ENCODE data around the gene DDX59.

DDX59 gene

DNA sequence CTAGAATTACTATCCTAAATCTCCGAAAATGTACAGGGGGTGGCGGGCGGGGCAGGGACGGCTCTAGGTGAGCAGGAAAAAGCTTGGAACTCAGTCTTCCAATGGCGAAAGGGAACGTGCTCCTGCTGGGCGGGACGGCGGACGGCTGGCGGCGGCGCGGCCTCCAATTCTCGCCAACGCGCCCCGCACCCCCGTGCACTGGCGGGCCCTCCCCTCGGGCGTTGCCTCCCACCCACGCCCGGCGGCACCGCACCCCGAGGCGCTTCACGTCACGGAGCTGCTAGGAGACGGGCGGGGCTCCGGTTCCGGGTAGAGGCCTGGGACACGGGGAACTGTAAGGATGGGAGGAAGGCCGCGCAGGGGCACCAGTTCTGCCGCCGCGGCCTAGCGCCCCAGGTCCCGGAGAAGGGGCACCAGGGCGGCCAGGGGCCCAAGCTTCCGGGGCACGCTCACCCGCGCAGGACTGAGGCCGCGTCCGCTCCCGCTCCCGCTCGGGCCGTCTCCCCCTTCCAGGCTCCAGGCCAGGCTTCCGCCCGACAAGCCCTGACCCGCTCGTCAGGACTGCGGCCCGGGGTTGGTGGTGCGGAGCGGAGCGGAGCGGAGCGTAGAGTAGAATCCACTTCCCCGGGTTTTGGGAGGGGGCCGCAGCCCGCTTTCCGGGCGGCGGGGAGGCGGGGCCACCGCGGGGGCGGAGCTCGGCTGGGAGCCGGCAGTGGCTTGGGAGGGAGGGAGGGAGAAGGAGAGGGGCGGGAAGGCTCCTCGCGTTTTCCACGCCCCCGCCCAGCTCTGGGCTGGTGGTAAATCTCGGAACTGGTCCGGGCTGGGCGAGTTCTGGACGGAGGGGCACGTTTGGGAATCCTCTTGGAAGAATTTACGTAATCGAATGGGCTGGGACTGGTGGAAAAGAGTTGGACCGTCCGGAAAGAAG, at the start of gene DDX59:
Gene DDX59 (minus strand): TSS at position 594 of the 928 bp plus-strand sequence. CDS start 3,167 bp downstream, outside the sequence.
- peak; percentile 93 for DNase-seq (ENCODE audit: low spot score)

DNA sequence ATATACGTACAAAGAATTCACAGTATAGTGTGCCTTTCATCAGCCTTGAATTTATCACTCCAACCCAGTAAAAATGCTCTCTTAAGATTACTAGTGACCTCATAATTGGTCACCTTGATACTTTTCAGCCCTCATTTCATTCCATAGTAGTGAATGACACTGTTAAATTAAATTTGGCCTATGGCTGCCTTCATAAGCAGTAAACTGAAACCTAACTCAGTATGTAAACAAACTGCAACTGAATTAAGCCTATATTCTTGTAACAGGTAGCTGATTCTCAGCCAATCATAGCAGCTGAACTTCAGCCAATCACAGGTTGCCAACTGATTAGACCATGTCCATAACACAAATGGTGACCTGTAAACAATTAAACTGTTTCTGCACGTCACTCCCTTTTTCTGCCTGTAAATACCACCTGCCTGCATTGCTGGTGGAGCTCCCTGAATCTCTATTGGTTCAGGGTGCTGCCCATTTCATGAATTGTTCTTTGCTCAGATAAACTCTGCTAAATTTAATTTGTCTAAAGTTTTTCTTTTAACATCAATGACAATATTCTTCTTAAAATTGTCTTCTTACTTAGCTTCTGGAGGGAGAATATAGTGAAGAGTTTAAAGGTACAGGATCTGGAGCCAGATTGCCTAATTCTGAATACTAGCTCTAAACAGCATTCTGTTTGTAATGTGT, 44.9 kb upstream of the DDX59 start:
- no peak for DNase-seq (ENCODE audit: low spot score)

DNA sequence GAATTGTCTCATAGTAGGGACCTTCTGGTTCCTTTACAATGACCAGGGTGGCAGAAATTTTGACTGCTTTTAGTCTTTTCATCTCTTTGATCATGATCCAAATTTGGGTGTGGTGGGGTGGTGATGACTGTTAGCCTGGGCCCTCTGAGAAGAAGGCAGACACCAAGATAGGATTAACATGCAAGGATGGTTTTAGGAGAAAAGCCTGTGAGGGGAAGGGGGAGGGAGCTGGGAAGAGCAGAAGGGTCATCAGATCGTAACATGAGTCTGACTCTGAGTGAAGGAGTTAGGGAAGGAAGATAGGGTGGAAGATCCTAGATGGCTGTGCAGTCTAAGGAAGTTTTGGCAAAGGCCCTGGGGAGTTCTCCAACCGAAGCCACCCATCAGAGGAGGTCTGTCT, 40.5 kb upstream of the DDX59 start:
- no peak for DNase-seq (ENCODE audit: low spot score)

DNA sequence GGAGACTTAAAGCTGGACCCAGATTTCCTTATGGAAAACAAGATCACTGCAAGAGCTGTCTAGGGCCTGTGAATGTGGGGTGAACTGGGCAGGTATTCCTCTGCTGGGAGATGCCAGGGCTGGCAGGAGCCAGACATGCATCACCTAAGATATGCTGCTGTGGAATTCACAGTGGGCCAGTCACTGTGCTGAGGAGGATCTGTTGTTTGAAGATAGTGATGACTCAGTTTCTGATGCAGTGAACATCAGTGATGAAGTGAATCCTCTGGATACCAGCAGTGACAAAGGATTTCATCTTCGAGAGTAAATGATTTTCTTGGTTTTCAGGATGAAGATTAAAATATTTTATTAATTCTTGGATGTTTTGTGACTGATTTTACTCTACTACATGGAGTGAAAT, 39.1 kb upstream of the DDX59 start:
- DNase-seq (ENCODE audit: low spot score) = no peak

DNA sequence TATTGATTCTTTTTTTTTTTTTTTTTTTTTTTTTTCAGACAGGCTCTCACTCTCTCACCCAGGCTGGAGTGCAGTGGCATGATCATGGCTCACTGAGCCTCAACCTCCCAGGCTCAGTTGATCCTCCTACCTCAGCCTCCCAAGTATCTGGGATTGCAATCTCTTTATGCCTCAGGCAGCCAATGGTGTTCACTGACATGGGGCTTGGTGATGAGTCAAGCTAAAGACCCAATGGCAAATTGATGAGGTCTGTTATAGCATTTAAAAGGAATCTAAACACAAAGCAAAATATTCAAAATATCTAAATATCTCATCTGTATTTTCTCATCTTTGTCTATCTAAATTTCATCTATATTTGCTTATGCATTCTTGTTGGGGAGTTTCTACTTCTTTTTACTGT, 38.5 kb upstream of the DDX59 start:
- DNase-seq (ENCODE audit: low spot score) = no peak

DNA sequence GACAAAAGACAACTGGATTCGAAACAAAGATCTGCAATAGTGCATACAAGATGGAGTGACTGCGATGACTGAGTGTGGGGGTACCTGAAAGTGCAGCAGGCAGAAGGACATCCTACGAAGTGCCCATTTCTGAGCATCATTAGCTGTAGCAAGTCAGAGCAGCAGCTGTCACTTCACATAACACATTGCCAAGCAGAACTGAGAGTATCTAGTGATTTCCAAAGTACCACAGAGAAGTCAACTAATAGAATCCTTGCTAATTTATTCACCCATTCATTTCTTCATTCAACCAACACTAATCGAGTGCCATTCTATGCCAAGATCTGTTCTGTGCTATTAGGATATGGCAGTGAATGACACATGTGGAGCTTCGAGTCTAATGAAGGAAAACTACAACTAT, 37.4 kb upstream of the DDX59 start:
- no peak for DNase-seq (ENCODE audit: low spot score)

DNA sequence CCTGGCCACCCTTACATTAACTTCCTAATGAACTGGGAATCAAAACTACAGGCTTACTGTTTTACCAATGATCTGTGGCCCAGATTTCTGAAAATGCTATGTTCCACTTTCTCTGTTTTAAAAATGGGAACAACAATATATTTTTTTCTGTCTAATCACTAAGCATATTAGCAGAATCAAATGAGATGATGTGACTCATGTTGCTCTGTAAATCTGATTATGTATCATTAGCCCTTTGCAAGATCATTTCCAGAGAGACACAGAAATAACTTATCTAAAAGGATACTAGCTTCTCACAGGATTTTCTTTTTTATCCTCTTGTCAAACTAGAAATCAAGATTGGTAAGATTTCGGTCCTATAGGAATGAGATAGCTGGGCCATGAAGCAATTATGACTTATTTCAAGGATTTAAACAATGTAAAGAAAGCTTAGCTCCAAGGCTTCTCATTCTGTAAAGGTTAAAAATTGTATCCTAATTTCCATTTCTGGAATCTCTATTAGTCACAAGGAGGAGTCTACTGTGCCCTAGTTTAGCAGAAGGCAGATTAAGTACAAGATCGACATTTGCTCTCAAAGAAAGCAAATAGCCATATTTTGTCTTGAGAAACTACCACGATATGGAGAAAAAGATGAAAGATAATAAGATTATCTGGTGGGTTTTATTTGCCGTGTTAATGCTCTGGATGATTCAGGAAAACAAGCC, 36.6 kb upstream of the DDX59 start:
- no peak for DNase-seq (ENCODE audit: low spot score)

DNA sequence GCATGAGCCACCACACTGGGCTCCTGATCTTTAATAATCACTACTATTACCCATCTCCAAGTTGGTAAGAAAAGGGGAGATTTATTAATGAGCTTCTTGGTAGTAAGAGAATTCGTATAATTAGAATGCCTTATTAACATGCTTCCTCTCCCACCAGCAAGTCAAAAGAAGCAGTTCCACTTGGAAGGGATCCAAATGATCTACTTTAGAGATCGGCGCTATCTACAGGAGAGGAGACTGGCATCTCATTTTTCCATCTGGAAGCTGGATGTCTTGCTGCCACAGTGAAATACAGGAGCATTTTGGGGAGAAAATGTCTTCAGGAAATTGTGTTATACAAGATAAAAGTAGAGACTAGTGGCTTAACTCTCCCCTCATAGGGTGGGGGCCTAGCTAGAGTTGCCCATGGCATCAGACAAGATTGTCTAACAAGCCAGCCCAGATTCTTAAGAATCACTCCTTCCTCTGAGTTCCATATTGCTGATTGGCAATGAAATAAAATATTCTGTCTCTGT, 35.3 kb upstream of the DDX59 start:
- DNase-seq (ENCODE audit: low spot score) = no peak

DNA sequence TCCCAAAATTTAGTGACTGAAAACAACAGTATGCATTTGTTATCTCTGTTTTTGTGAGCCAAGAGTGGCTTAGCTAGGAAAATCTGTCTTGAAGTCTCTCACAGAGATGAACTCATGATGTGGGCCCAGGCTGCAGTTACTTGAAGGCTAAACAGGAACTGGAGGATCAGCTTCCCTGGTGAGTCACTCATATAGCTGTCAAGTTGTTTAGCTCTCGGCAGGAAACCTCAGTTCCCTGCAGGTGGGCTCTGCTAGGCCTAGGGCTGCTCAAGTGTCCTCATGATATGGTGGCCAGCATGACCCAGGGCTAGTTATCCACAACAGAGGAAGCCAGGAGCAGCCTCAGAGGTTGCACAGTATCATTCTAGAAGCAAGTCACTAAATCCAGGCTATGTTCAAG, 30.2 kb upstream of the DDX59 start:
- peak; percentile 12 for DNase-seq (ENCODE audit: low spot score)

DNA sequence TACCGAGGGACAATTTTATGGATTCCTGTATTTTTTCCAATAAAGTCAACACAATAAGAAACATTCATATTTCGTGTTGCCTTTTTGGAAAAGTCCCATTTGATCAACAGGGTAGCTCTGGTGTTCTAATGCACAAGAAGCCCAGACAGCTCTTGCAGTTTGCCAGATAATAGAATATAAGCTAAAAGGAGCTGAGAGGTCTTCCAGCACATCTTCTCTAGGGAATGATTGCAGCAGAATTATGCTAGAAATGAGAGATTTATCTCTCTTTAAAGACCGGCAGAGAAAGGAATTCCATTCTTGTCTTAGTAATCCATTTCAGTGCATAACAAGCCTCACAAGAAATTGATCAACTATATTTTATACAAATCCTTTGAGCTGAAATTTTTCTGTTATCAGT, 25.0 kb upstream of the DDX59 start:
- no peak for DNase-seq (ENCODE audit: low spot score)

DNA sequence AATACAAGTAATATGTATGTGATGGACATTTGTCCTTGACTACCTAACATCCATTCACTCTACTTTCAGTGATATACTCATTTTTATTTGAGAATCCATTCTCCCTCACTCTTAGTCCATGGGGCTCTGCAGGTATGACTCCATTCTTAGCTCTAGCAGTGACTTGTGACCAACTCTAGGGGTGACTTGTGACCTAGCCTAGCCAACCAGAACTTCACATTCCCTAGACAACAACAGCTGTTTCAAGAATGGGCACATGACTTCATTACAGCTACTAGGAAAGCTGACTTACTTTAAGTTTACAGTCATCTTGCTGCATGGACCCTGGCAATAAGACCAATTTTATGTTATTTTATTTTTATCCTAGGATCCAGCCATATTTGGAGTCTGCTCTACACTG, 23.6 kb upstream of the DDX59 start:
- DNase-seq (ENCODE audit: low spot score) = no peak

DNA sequence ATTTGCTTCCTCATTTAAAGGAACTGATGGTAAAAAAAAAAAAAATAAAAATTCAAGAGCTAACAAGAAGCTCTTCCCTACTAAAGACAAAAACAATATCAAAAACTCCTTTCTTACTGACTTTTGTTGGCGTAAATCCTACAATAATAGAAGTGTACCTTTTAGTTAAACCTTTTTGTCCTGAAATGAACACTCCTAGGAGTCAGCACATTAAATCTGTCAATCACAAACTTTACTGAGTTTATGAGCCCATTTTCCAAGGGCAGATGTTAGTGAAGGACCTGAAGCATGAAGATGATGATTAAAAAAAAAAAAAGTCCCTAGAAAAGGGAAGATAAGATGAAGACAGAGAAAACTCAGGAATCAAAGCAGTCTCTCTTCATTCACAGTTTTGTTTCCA, 22.6 kb upstream of the DDX59 start:
- DNase-seq (ENCODE audit: low spot score) = no peak

DNA sequence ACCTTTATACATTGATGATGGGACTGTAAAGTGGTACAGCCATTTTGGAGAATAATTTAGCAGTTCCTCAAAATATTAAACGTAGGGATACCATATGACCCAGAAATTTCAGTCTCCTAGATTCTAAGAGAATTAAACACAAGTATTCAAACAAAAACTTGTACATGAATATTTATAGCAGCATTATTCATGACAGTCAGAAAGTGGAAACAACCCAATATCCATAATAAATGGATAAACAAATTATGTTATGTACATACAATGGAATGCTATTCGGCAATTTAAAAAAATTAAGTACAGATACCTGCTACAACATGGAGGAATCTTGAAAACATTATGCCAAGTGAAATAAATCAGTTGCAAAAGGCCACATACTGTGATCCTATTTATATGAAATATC, 16.9 kb upstream of the DDX59 start:
- DNase-seq (ENCODE audit: low spot score) = no peak

DNA sequence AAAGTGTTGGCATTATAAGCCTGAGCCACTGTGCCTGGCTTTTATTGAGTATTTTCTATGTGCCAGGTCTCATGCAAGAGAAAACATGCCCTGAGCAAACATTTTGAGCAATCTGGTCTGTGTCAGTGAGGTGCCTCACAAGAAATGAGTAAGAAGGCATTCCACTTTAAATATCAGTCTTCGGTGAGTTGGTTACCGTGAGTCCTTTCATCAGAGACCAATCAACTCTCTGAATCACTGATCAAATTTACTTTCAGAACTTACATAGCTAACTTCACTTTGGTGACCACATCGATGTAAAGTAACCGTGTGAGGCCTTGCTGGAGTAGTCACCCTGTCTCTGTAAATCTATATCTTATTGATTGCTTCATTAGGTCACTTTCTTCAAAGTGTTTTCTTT, 14.3 kb upstream of the DDX59 start:
- DNase-seq (ENCODE audit: low spot score) = no peak

DNA sequence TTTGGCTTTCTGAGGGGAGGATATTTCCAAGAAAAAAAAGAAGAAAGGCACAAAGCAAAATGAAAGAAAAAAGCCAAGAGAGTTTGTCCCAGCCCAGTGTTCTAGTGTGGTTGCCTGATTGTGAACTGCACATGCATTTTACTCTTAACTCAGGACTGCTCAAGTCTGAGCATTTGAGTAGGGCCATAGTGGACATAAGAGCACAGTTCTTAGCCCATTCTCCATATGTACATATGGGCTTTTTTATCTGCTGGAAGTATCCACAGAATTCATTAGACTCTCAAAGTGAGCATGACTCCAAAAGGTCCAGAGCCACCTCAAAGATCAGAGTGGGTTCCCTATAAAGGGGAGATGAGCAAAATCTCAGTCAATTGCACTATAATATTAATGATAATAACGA, 13.6 kb upstream of the DDX59 start:
- DNase-seq (ENCODE audit: low spot score) = no peak

DNA sequence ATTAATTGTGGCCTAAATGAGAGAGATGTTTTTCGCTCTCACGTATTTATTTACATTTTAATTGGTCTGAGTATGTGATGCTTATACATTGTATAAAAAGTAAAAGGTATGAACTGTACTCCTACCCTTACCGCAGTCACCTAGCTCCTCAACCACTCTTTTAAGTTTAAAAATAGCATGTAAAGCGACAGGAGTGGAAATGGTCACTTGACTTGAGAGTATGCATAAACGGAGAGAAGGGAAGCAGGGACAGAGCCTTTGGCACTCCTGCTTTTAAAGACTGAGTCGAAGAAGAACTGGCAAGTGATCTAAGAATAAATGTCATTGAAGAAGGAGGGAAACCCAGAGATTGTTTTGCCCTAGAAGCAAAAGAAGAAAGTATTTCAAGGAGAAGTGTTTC, 11.5 kb upstream of the DDX59 start:
- DNase-seq (ENCODE audit: low spot score) = no peak

DNA sequence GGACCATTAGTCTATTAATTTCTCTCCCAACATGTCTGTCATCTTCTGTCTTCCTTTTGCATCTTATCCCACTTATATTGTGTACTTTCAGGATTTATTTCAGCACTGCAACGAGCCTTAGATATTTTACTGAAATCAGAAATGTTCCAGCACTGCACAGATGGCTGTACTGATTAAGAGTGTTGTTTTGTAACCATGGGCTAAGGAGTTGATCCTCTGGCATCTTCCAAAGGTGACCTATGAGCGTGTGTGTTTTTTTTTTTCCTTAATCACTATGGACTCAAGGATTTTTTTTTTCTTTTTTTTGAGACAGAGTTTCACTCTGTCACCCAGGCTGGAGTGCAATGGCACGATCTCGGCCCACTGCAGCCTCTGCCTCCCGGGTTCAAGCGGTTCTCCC, 7.1 kb upstream of the DDX59 start:
- no peak for DNase-seq (ENCODE audit: low spot score)

DNA sequence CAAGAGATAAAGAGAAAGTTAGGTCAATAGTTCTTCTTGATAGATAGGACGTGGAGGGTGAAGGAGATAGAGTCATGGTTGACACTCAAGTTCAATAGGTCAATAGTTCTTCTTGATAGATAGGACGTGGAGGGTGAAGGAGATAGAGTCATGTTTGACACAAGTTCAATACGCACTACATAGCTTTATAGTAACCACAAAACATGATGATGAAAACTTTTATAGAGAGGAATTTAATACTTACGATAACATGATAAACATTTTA, 5.8 kb upstream of the DDX59 start:
- DNase-seq (ENCODE audit: low spot score) = no peak

DNA sequence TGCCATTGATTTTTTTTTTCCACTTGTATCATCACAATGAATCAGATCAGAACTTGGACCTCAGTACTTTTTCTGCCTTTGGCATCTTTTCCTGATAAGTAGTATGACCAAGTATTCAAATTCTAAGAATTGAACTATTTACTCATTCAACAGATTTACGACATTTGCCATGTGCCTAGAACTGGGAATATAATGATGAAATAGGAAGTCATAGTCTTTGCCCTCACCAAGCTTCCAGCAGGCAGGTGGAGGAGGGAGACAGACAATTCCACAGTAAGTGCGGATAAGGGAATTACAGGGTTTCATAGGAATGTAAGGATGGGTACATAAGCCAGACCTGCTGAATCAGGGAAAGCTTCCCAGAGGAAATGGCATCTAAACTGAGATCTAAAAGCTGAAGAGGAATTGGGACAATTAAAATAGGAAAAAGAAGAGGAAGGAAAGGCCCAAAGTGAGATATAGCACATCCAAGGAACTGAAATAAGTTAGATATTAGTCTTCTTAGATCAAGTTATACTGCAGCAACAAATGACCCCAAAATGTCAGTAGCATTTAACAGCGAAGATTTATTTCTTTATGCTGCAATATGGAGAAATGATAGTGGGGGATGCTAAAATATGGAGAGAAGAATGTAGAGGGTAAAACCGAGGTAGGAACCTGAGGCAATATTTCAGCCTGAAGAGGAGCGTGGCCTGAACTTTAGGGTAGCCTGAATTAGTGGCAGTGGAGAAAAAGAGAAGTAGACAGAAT, 5.3 kb upstream of the DDX59 start:
- no peak for DNase-seq (ENCODE audit: low spot score)

DNA sequence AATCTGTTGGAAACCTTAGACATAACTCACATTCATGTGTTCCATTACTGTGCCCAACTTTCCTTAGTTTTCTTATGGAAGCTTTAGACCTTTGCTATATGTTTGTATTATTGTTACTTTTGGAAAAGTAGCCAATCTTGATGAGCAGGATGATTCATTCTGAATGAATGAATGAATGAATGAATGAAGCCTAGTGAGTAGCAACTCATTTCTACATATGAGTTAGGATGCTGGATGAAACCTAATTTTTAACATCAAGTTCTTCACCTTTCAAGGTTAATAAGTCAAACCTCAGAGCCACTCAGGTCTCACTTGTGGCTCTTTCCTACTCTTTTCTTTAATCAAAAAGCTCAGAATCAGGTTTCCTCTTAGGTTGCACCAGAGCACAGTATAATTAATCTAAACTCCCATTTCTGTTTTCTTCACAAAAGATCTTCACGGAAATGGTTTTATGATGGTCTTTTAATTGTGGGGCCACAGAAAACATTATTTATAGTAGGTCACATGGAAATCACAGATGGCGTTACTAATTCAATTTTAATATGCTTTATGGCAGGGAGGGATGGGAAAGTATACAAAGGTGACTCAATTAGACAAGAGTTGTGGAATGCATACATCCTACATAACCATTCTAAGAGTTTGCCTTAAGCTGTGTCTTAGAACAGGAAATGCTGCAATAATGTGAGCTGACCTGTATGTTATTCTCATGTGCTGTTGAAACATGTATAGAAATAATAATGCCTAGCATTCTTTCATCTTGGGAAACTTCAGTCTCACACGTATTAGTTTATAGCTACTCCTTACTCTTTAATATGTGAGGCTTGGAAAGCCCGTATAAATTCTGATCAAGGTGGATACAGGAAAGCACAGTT, 4.5 kb upstream of the DDX59 start:
- no peak for DNase-seq (ENCODE audit: low spot score)

DNA sequence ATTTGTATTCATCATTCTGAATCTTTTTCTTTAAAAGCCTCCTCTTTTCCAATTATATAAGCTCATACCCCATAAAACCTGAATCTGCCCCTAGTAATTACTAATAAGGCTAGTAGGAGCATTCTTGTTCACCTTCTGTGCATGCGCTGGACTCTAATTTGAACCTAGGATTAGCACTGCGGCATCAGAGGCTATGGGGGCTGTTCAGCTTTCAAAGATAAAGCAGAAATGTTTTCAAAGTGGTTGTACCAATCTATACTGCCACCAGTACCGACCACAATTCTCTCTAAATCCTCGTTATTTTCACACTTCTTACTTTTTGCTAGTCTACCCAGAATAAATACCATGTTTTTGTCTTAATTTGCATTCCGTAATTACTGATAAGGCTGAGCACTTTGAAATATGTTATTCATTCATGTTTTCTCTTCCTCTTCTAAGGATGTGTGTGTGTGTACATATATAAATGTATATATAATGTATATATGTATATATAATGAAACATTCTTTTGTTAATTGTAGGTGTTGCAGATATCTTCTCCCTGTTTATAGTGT, 1.6 kb upstream of the DDX59 start:
- DNase-seq (ENCODE audit: low spot score) = no peak

All from NAMALWA (cell line).